AG04450 (cell line): ENCODE results near the gene IKBKE. TPM values are rescaled to one million over a fixed set of nuclear protein-coding genes. Genes with fewer than 3 reads are reported as not detected.

Source experiments
- CTCF ChIA-PET: fragments of 300-600, 350-600 bp; formaldehyde crosslinking; extraction: SDS; loops from one replicate; lab custom pipeline; 2022; ENCODE audit warnings: antibody characterized with exemption, inconsistent platforms; lab: Charles Lee
- POLR2A ChIA-PET: fragments of 350-600 bp; formaldehyde crosslinking; extraction: SDS; loops from one replicate; lab custom pipeline; 2021; ENCODE audit warnings: antibody characterized with exemption, inconsistent platforms; lab: Yijun Ruan, JAX
- DNase-seq: peaks from one replicate; pipeline ENCODE4 v3.0.0-alpha.2; 2011; ENCODE audit warnings: low read depth, low spot score
- H3K27ac ChIP-seq: one replicate; pipeline ENCODE4 v1.5.1; 2012; ENCODE audit warnings: low read depth, low read length, control low read depth
- H3K27me3 ChIP-seq: one replicate; pipeline ENCODE4 v1.6.0; 2012; ENCODE audit warnings: low read length; ENCODE audit not compliant: control insufficient read depth, insufficient read depth
- H3K4me3 ChIP-seq: 2 replicates; pipeline ENCODE4 v1.5.1; 2011; ENCODE audit warnings: mild to moderate bottlenecking, low read depth, low read length, control low read depth
- H3K9me3 ChIP-seq: 2 replicates; pipeline ENCODE4 v1.5.1; 2012; ENCODE audit warnings: low read length; ENCODE audit not compliant: control insufficient read depth, insufficient read depth
- polyA plus RNA-seq: library from polyadenylated mRNA; depleted of rRNA; stranded (reverse); fragments of >200 nt; gene quantifications from 2 replicates; pipeline ENCODE4 v1.2.3, GENCODE V29; 2011
- TF ChIP-seq, protein P1 (sequence below): IDR thresholded peaks from 2 replicates; pipeline ENCODE4 v1.5.1; 2011; ENCODE audit warnings: low read depth, low read length, control low read depth, inconsistent platforms

The IKBKE gene
- polyA plus RNA-seq, 1 experiment, result 20.8 TPM

GRCh38 chr1:206476058-206476457 lies 5.8 kb downstream of the IKBKE start:
- H3K9me3 ChIP-seq, result no peaks in the 10 kb centered on the region
- H3K27me3 ChIP-seq, result no peaks in the 10 kb centered on the region
- POLR2A ChIA-PET, result no interaction called here
- no peak overlapping the region for H3K4me3 ChIP-seq
- no peak for DNase-seq
- CTCF ChIA-PET, result no interaction called here
- TF ChIP-seq, protein P1, sequence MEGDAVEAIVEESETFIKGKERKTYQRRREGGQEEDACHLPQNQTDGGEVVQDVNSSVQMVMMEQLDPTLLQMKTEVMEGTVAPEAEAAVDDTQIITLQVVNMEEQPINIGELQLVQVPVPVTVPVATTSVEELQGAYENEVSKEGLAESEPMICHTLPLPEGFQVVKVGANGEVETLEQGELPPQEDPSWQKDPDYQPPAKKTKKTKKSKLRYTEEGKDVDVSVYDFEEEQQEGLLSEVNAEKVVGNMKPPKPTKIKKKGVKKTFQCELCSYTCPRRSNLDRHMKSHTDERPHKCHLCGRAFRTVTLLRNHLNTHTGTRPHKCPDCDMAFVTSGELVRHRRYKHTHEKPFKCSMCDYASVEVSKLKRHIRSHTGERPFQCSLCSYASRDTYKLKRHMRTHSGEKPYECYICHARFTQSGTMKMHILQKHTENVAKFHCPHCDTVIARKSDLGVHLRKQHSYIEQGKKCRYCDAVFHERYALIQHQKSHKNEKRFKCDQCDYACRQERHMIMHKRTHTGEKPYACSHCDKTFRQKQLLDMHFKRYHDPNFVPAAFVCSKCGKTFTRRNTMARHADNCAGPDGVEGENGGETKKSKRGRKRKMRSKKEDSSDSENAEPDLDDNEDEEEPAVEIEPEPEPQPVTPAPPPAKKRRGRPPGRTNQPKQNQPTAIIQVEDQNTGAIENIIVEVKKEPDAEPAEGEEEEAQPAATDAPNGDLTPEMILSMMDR, result no peak
- H3K27ac ChIP-seq, result no peak overlapping the region

DNA sequence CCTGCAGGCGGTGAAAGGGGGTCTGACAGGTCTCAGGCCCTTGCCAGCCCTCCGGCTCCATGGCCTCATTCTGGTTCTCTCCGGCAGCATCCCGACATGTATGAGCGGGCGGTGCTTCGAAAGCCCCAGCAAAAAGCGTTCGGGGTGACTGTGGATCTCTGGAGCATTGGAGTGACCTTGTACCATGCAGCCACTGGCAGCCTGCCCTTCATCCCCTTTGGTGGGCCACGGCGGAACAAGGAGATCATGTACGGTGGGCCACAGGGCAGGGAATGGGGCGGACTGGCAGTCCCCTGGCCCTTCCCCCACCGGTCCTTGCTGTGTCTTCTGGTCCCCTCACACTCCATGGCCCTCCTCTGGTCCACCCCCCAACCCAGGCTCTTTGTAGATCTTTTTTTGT lies 6.3 kb downstream of the IKBKE start:
- no peak overlapping the region for H3K4me3 ChIP-seq
- TF ChIP-seq, protein P1, result no peak
- CTCF ChIA-PET, result interaction anchor here (0.8 kb wide), 1 partner anchor 187 kb away, joined by 3 read pairs; no protein-coding TSS in a partner anchor
- H3K27me3 ChIP-seq, result no peaks in the 10 kb centered on the region
- POLR2A ChIA-PET, result no interaction called here
- H3K9me3 ChIP-seq, result no peaks in the 10 kb centered on the region
- no peak for DNase-seq
- H3K27ac ChIP-seq, result no peak overlapping the region

GRCh38 chr1:206477110-206477509 lies 6.8 kb downstream of the IKBKE start:
- DNase-seq, result no peak
- Histone ChIP-seq H3K4me3 (no peak overlapping the region), H3K27ac (no peak overlapping the region), H3K27me3 (no peaks in the 10 kb centered on the region), H3K9me3 (no peaks in the 10 kb centered on the region)
- ChIA-PET CTCF (interaction anchor here (0.8 kb wide), 1 partner anchor 186 kb away, joined by 3 read pairs; no protein-coding TSS in a partner anchor), POLR2A (no interaction called here)
- TF ChIP-seq, protein P1, result no peak

GRCh38 chr1:206477581-206478380 lies 7.5 kb downstream of the IKBKE start:
- H3K4me3 ChIP-seq, result no peak overlapping the region
- CTCF ChIA-PET, result interaction anchor here (1.0 to 2.9 kb wide), 6 partner anchors 7 to 505 kb away, joined by 3 to 30 read pairs (median 20); partner anchors contain the start of gene IKBKE
- H3K27ac ChIP-seq, result no peak overlapping the region
- TF ChIP-seq, protein P1, result no peak
- H3K9me3 ChIP-seq, result no peaks in the 10 kb centered on the region
- DNase-seq, result no peak
- no peaks in the 10 kb centered on the region for H3K27me3 ChIP-seq
- POLR2A ChIA-PET, result no interaction called here

DNA sequence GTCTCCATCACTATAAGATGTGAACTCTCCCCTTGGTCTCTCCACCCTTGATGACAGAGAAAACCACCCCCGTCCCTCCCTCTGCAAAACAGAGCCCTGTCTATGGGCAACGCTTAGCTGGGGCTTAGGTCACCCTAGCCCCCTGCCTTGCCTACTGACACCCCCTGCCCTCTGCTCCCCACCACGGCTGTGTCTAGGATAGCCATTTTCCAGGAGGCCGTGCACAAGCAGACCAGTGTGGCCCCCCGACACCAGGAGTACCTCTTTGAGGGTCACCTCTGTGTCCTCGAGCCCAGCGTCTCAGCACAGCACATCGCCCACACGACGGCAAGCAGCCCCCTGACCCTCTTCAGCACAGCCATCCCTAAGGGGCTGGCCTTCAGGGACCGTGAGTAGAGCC lies 8.5 kb downstream of the IKBKE start:
- no peaks in the 10 kb centered on the region; the same call in 1 of the 2 replicates for H3K9me3 ChIP-seq
- no peak for DNase-seq
- no peak overlapping the region for H3K27ac ChIP-seq
- TF ChIP-seq, protein P1, result no peak
- H3K27me3 ChIP-seq, result no peaks in the 10 kb centered on the region
- H3K4me3 ChIP-seq, result no peak overlapping the region
- POLR2A ChIA-PET, result interaction anchor here (0.9 to 1.7 kb wide), 2 partner anchors 8 to 111 kb away, joined by 3 to 7 read pairs; partner anchors contain the start of gene IKBKE
- CTCF ChIA-PET, result interaction anchor here (0.6 to 2.9 kb wide), 27 partner anchors 8 to 504 kb away, joined by 3 to 30 read pairs (median 7); partner anchors contain the start of genes DYRK3, EIF2D and IKBKE
